ENCODE data around the gene DDX1.

- TF ChIP-seq CTCF (IDR thresholded peaks at IDR 0.05) (no peak), EZH2 (IDR thresholded peaks at IDR 0.05; ENCODE audit: borderline replicate concordance, insufficient read depth, low read depth, low read length, poor library complexity, severe bottlenecking) (no peak)
Measured at GRCh38 chr2:15620340-15620739, 28.7 kb downstream of the DDX1 start.
